ENCODE results near the gene MAEA.

DNA sequence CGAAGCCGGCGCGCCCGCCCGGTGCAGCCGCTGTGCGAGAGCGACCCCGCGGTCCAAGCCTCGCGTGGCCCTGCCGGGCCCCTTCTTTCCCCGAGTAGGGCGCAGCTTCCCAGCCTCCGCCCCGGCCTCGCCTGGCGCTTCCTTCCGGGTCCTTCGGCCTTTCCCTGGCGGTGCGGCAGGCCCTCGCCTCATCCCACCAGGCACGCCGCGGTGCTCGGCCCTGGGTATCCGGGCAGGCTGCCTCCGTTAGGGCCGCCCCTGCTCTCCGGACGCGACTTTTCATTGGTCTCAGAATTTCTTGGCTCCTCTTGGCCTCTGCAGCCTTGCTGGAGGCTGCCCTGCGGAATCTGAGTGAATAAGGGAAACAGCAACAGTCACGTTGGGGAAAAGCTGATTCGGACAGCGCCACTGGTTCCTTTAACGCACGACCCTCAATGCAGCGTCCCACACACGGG is 57.7 kb downstream of the MAEA start:
- TF ChIP-seq, protein P1, sequence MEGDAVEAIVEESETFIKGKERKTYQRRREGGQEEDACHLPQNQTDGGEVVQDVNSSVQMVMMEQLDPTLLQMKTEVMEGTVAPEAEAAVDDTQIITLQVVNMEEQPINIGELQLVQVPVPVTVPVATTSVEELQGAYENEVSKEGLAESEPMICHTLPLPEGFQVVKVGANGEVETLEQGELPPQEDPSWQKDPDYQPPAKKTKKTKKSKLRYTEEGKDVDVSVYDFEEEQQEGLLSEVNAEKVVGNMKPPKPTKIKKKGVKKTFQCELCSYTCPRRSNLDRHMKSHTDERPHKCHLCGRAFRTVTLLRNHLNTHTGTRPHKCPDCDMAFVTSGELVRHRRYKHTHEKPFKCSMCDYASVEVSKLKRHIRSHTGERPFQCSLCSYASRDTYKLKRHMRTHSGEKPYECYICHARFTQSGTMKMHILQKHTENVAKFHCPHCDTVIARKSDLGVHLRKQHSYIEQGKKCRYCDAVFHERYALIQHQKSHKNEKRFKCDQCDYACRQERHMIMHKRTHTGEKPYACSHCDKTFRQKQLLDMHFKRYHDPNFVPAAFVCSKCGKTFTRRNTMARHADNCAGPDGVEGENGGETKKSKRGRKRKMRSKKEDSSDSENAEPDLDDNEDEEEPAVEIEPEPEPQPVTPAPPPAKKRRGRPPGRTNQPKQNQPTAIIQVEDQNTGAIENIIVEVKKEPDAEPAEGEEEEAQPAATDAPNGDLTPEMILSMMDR (IDR thresholded peaks at IDR 0.05; ENCODE audit: low read depth, low read length) = 0 out of 2 replicates have a peak, but pooled peaks have one; percentile 4
- TF ChIP-seq EZH2phosphoT487 (IDR thresholded peaks at IDR 0.05; ENCODE audit: low read depth) = no peak

Measured in OCI-LY3 (cell line).